ENCODE measurements around the gene ACTR1B.

- TF ChIP-seq EZH2 (IDR thresholded peaks at IDR 0.05; ENCODE audit: insufficient read depth, poor library complexity, severe bottlenecking) (no peak), EZH2phosphoT487 (IDR thresholded peaks at IDR 0.05; ENCODE audit: insufficient read depth, low read depth) (no peak)
Observed at GRCh38 chr2:97691166-97691565, 27.3 kb upstream of the ACTR1B start.
